GM18517 (cell line): ENCODE data around the gene RAP1A.
"Not testable (repeated sequence)": the region's sequence is repeated elsewhere in the genome, so short reads cannot be mapped to it uniquely, and the experiment has no call there.

ENCODE experiments used
- ATAC-seq: cut with Tn5 transposase; IDR thresholded peaks from one replicate; pipeline ENCODE4 v1.9.1; 2021; ENCODE audit warnings: mild to moderate bottlenecking, moderate library complexity; ENCODE audit not compliant: unreplicated experiment

Gene RAP1A

GRCh38 chr1:111628153-111628552 lies 8.6 kb downstream of the RAP1A start:
- no peak for ATAC-seq

- ATAC-seq: no peak
These were observed 9.8 kb downstream of the RAP1A start for GRCh38 chr1:111629190-111629954.

GRCh38 chr1:111630567-111630966 lies 11.0 kb downstream of the RAP1A start:
- ATAC-seq: no peak

GRCh38 chr1:111631502-111631901 lies 11.9 kb downstream of the RAP1A start:
- no peak for ATAC-seq

- ATAC-seq: not testable (repeated sequence)
These were observed 13.2 kb downstream of the RAP1A start for GRCh38 chr1:111632771-111633170.

- ATAC-seq: no peak
These were observed 14.2 kb downstream of the RAP1A start for GRCh38 chr1:111633736-111634247.

GRCh38 chr1:111635324-111636009 lies 15.9 kb downstream of the RAP1A start:
- ATAC-seq: no peak

GRCh38 chr1:111638320-111638719 lies 18.7 kb downstream of the RAP1A start:
- ATAC-seq: no peak

- ATAC-seq: no peak
These were observed 20.1 kb downstream of the RAP1A start for GRCh38 chr1:111639602-111640198.

GRCh38 chr1:111643097-111643496 lies 23.5 kb downstream of the RAP1A start:
- no peak for ATAC-seq

GRCh38 chr1:111643696-111644095 lies 24.1 kb downstream of the RAP1A start:
- ATAC-seq: no peak

GRCh38 chr1:111644506-111644905 lies 24.9 kb downstream of the RAP1A start:
- no peak for ATAC-seq

GRCh38 chr1:111647736-111648135 lies 28.1 kb downstream of the RAP1A start:
- no peak for ATAC-seq

- ATAC-seq: no peak
These were observed 29.2 kb downstream of the RAP1A start for GRCh38 chr1:111648806-111649205.

GRCh38 chr1:111649227-111649626 lies 29.6 kb downstream of the RAP1A start:
- no peak for ATAC-seq

GRCh38 chr1:111649648-111650047 lies 30.1 kb downstream of the RAP1A start:
- no peak for ATAC-seq

GRCh38 chr1:111653709-111654108 lies 34.1 kb downstream of the RAP1A start:
- ATAC-seq: no peak

- ATAC-seq: peak; percentile 63
These were observed 35.2 kb downstream of the RAP1A start for GRCh38 chr1:111654839-111655238.

GRCh38 chr1:111656086-111657017 lies 36.8 kb downstream of the RAP1A start:
- ATAC-seq: no peak

- ATAC-seq: no peak
These were observed 39.0 kb downstream of the RAP1A start for GRCh38 chr1:111658622-111659021.
